ENCODE results near the gene CTNNA3. TPM values are rescaled to one million over a fixed set of nuclear protein-coding genes. Genes with fewer than 3 reads are reported as not detected.

The CTNNA3 gene
- total RNA-seq, 1 donor from 2014 or later, result not detected

GRCh38 chr10:66835400-66835799 lies 860.6 kb downstream of the CTNNA3 start:
- intact Hi-C loops (cut with micrococcal nuclease), result no loop called here
- no peak for TF ChIP-seq CTCF (IDR thresholded peaks at IDR 0.05)
- Mint-ChIP-seq H3K9me3 (peaks cover 3% of the 10 kb centered on the region), H3K4me3 (no peak overlapping the region), H3K27ac (no peak overlapping the region), H3K4me1 (no peaks in the 10 kb centered on the region), H3K27me3 (no peaks in the 10 kb centered on the region), H3K36me3 (ENCODE audit: low read depth) (no peaks in the 10 kb centered on the region)
- ChIA-PET CTCF (no interaction called here), POLR2A (no interaction called here)
- ATAC-seq (ENCODE audit: low read depth) (no peak), DNase-seq (no peak)

- ATAC-seq (ENCODE audit: low read depth) (no peak), DNase-seq (no peak)
- intact Hi-C loops (cut with micrococcal nuclease), result no loop called here
- Mint-ChIP-seq H3K36me3 (ENCODE audit: low read depth) (no peaks in the 10 kb centered on the region), H3K9me3 (peaks cover 3% of the 10 kb centered on the region), H3K27me3 (no peaks in the 10 kb centered on the region), H3K4me1 (no peaks in the 10 kb centered on the region), H3K27ac (no peak overlapping the region), H3K4me3 (no peak overlapping the region)
- ChIA-PET POLR2A (no interaction called here), CTCF (no interaction called here)
- TF ChIP-seq CTCF (IDR thresholded peaks at IDR 0.05), result no peak
Observed at GRCh38 chr10:66834802-66835201, 861.2 kb downstream of the CTNNA3 start.

GRCh38 chr10:66833861-66834260 lies 862.1 kb downstream of the CTNNA3 start:
- Mint-ChIP-seq H3K9me3 (peaks cover 3% of the 10 kb centered on the region), H3K27me3 (no peaks in the 10 kb centered on the region)

GRCh38 chr10:66832781-66833422 lies 863.1 kb downstream of the CTNNA3 start:
- no peaks in the 10 kb centered on the region for H3K27me3 Mint-ChIP-seq
- ChIA-PET POLR2A (no interaction called here), CTCF (no interaction called here)
- no peaks in the 10 kb centered on the region for H3K36me3 Mint-ChIP-seq (ENCODE audit: low read depth)
- ATAC-seq (ENCODE audit: low read depth) (no peak), DNase-seq (no peak)
- no peak overlapping the region for H3K27ac Mint-ChIP-seq
- TF ChIP-seq CTCF (IDR thresholded peaks at IDR 0.05), result no peak
- H3K9me3 Mint-ChIP-seq, result peaks cover 3% of the 10 kb centered on the region
- intact Hi-C loops (cut with micrococcal nuclease), result no loop called here
- no peak overlapping the region for H3K4me3 Mint-ChIP-seq
- no peaks in the 10 kb centered on the region for H3K4me1 Mint-ChIP-seq

More at GRCh38 chr10:66833861-66834260, 862.1 kb downstream of the CTNNA3 start:
- Mint-ChIP-seq H3K4me1 (no peaks in the 10 kb centered on the region), H3K27ac (no peak overlapping the region), H3K4me3 (no peak overlapping the region), H3K36me3 (ENCODE audit: low read depth) (no peaks in the 10 kb centered on the region)
- intact Hi-C loops (cut with micrococcal nuclease), result no loop called here
- ATAC-seq (ENCODE audit: low read depth), result no peak
- no peak for TF ChIP-seq CTCF (IDR thresholded peaks at IDR 0.05)
- CTCF ChIA-PET, result no interaction called here
- POLR2A ChIA-PET, result no interaction called here
- DNase-seq, result no peak

GRCh38 chr10:66828957-66829356 lies 867.0 kb downstream of the CTNNA3 start:
- no peak for TF ChIP-seq CTCF (IDR thresholded peaks at IDR 0.05)
- H3K27ac Mint-ChIP-seq, result no peak overlapping the region
- no peaks in the 10 kb centered on the region for H3K4me1 Mint-ChIP-seq
- no peaks in the 10 kb centered on the region for H3K36me3 Mint-ChIP-seq (ENCODE audit: low read depth)
- ATAC-seq (ENCODE audit: low read depth), result no peak
- no peaks in the 10 kb centered on the region for H3K27me3 Mint-ChIP-seq
- no peak for DNase-seq
- ChIA-PET CTCF (no interaction called here), POLR2A (no interaction called here)
- H3K9me3 Mint-ChIP-seq, result no peaks in the 10 kb centered on the region
- intact Hi-C loops (cut with micrococcal nuclease), result no loop called here
- H3K4me3 Mint-ChIP-seq, result no peak overlapping the region

Data from activated B cell treated with CpG ODN at 0.5 μM for 24 hours (primary cell).